GM21576 (cell line): ENCODE results near the gene DAAM1.

Experiments used
- ATAC-seq: cut with Tn5 transposase; IDR thresholded peaks from one replicate; pipeline ENCODE4 v1.9.1; 2021; ENCODE audit warnings: mild to moderate bottlenecking, moderate library complexity; ENCODE audit not compliant: unreplicated experiment

The DAAM1 gene

GRCh38 chr14:59310633-59311032 lies 122.2 kb downstream of the DAAM1 start:
- no peak for ATAC-seq

- ATAC-seq: no peak
Measured at GRCh38 chr14:59311723-59312122, 123.3 kb downstream of the DAAM1 start.

- peak; percentile 76 for ATAC-seq
Measured at GRCh38 chr14:59313144-59313651, 124.7 kb downstream of the DAAM1 start.

GRCh38 chr14:59313658-59314608 lies 125.5 kb downstream of the DAAM1 start:
- ATAC-seq: no peak

- ATAC-seq: no peak
Measured at GRCh38 chr14:59314953-59315599, 126.6 kb downstream of the DAAM1 start.

- ATAC-seq: no peak
Measured at GRCh38 chr14:59316151-59316830, 127.8 kb downstream of the DAAM1 start.

GRCh38 chr14:59317346-59317745 lies 128.9 kb downstream of the DAAM1 start:
- no peak for ATAC-seq

GRCh38 chr14:59317798-59318505 lies 129.5 kb downstream of the DAAM1 start:
- no peak for ATAC-seq

GRCh38 chr14:59318908-59319307 lies 130.4 kb downstream of the DAAM1 start:
- ATAC-seq: no peak

- ATAC-seq: no peak
Measured at GRCh38 chr14:59320361-59320760, 131.9 kb downstream of the DAAM1 start.

- ATAC-seq: no peak
Measured at GRCh38 chr14:59320763-59321625, 132.5 kb downstream of the DAAM1 start.

GRCh38 chr14:59321626-59321949 lies 133.1 kb downstream of the DAAM1 start:
- ATAC-seq: no peak

GRCh38 chr14:59325906-59326305 lies 137.4 kb downstream of the DAAM1 start:
- no peak for ATAC-seq

- no peak for ATAC-seq
Measured at GRCh38 chr14:59328454-59328853, 140.0 kb downstream of the DAAM1 start.

GRCh38 chr14:59330455-59330854 lies 142.0 kb downstream of the DAAM1 start:
- peak; percentile 60 for ATAC-seq

- ATAC-seq: no peak
Measured at GRCh38 chr14:59331217-59331616, 142.8 kb downstream of the DAAM1 start.

- ATAC-seq: no peak
Measured at GRCh38 chr14:59332727-59333126, 144.3 kb downstream of the DAAM1 start.

- ATAC-seq: no peak
Measured at GRCh38 chr14:59333235-59333634, 144.8 kb downstream of the DAAM1 start.

GRCh38 chr14:59333668-59334067 lies 145.2 kb downstream of the DAAM1 start:
- no peak for ATAC-seq

- no peak for ATAC-seq
Measured at GRCh38 chr14:59334253-59334652, 145.8 kb downstream of the DAAM1 start.
